RWPE1 (cell line): ENCODE data around the gene CFP.

Source experiments
- CTCF ChIA-PET: fragments of 350-600 bp; sonication (Branson Sonifier 250); formaldehyde crosslinking; extraction: SDS; loops from one replicate; lab custom pipeline; 2021; lab: Yijun Ruan, JAX
- POLR2A ChIA-PET: fragments of 400-600 bp; formaldehyde crosslinking; extraction: SDS; loops from one replicate; lab custom pipeline; 2020; ENCODE audit warnings: antibody characterized with exemption; ENCODE audit not compliant: low non-redundant PET; lab: Yijun Ruan, JAX
- DNase-seq: peaks from one replicate; pipeline ENCODE4 v3.0.0; 2012; ENCODE audit warnings: low spot score
- H3K27ac ChIP-seq: fragments of 450-650 bp; 2 replicates; pipeline ENCODE4 v1.5.1; 2017
- CTCF ChIP-seq: fragments of 450-650 bp; conservative IDR thresholded peaks from 2 replicates; pipeline ENCODE4 v1.5.1; 2017; ENCODE audit warnings: low read depth, mild to moderate bottlenecking

CFP gene

GRCh38 chrX:47585273-47585672 lies 44.5 kb downstream of the CFP start:
- no peak for TF ChIP-seq CTCF
- ChIA-PET POLR2A (no interaction called here), CTCF (no interaction called here)
- DNase-seq, result no peak
- peak overlapping the region; percentile 50 for H3K27ac ChIP-seq

- DNase-seq, result no peak
- TF ChIP-seq CTCF, result no peak
- POLR2A ChIA-PET, result no interaction called here
- CTCF ChIA-PET, result no interaction called here
- H3K27ac ChIP-seq, result no peak overlapping the region
Measured at GRCh38 chrX:47584714-47585113, 45.0 kb downstream of the CFP start.

GRCh38 chrX:47583240-47583861 lies 46.4 kb downstream of the CFP start:
- H3K27ac ChIP-seq, result peak overlapping the region; percentile 76
- no peak for DNase-seq
- POLR2A ChIA-PET, result no interaction called here
- TF ChIP-seq CTCF, result no peak
- CTCF ChIA-PET, result no interaction called here

GRCh38 chrX:47581731-47582647 lies 47.7 kb downstream of the CFP start, which contains the start of gene TIMP1:
TSS of gene TIMP1 (plus strand) at chrX:47582436. CDS start at chrX:47583416, 980 bp downstream.
- DNase-seq, result peak; percentile 91
- CTCF ChIA-PET, result interaction anchor here (0.5 kb wide), 1 partner anchor 259 kb away, joined by 3 read pairs; no protein-coding TSS in a partner anchor
- POLR2A ChIA-PET, result no interaction called here
- no peak for TF ChIP-seq CTCF
- peak within 1 kb of the TSS; percentile 76 for H3K27ac ChIP-seq

GRCh38 chrX:47579537-47579936 lies 50.2 kb downstream of the CFP start:
- DNase-seq, result peak; percentile 13
- CTCF ChIA-PET, result no interaction called here
- POLR2A ChIA-PET, result no interaction called here
- peak overlapping the region; percentile 62 for H3K27ac ChIP-seq
- TF ChIP-seq CTCF, result no peak

- peak overlapping the region; percentile 62; the same call in 1 of the 2 replicates for H3K27ac ChIP-seq
- POLR2A ChIA-PET, result no interaction called here
Measured at GRCh38 chrX:47578692-47579091, 51.0 kb downstream of the CFP start.

More at GRCh38 chrX:47578692-47579091, 51.0 kb downstream of the CFP start:
- CTCF ChIA-PET, result no interaction called here
- no peak for DNase-seq
- TF ChIP-seq CTCF, result no peak
